Heart left ventricle (tissue), 16 donors: ENCODE measurements around the gene MYDGF. TPM values are rescaled to one million over a fixed set of nuclear protein-coding genes. Genes with fewer than 3 reads are reported as not detected.
A peak's percentile ranks its signal among the peaks of the same experiment; 100 is the strongest.

Experiments
- ATAC-seq, 4 donors: fragments of 200-7000 bp; cut with Tn5 transposase; one replicate each; pipeline ENCODE4 v1.9.1; 2020 to 2022; ENCODE audit warnings: moderate library complexity in 4 of 4, mild to moderate bottlenecking in 3 of 4, moderate number of reproducible peaks in 1 of 4
- DNase-seq, 5 donors: peaks; one replicate each; pipeline ENCODE4 v3.0.0-alpha.2; 2020
- H3K27ac ChIP-seq, 12 donors: fragments of 200-600 bp; sonication (generic) in 4 of 12; one replicate each; pipeline versions ENCODE4 v1.5.0 to v1.8.0; 2016 to 2022; ENCODE audit warnings: mild to moderate bottlenecking in 2 of 12
- H3K27me3 ChIP-seq, 9 donors: fragments of 200-600 bp; sonication (generic) in 2 of 9; one replicate each; pipeline versions ENCODE4 v1.5.1 to v1.8.0; 2016 to 2022; ENCODE audit warnings: mild to moderate bottlenecking in 3 of 9
- H3K36me3 ChIP-seq, 9 donors: fragments of 200-600 bp; sonication (generic) in 2 of 9; one replicate each; pipeline versions ENCODE4 v1.5.0 to v1.8.0; 2018 to 2022; ENCODE audit warnings: mild to moderate bottlenecking in 2 of 9
- H3K4me1 ChIP-seq, 12 donors: fragments of 200-600 bp; sonication (generic) in 4 of 12; one replicate each; pipeline versions ENCODE4 v1.5.0 to v1.8.0; 2016 to 2022; ENCODE audit warnings: mild to moderate bottlenecking in 3 of 12
- H3K4me3 ChIP-seq, 12 donors: fragments of 200-600 bp; sonication (generic) in 4 of 12; one replicate each; pipeline versions ENCODE4 v1.5.0 to v1.8.0; 2017 to 2022; ENCODE audit warnings: mild to moderate bottlenecking in 9 of 12, moderate library complexity in 4 of 12
- H3K9me3 ChIP-seq, 12 donors: fragments of 200-600 bp; sonication (generic) in 4 of 12; one replicate each; pipeline versions ENCODE4 v1.5.0 to v1.8.0; 2016 to 2022; ENCODE audit warnings: mild to moderate bottlenecking in 1 of 12
- CTCF ChIP-seq, 12 donors: fragments of 200-600 bp; sonication (generic) in 4 of 12; IDR thresholded peaks; one replicate each; pipeline versions ENCODE4 v1.5.0 to v1.8.0; 2018 to 2022; ENCODE audit warnings: antibody characterized with exemption in 12 of 12, mild to moderate bottlenecking in 5 of 12
- POLR2A ChIP-seq, 2 donors: fragments of 450-650 bp; IDR thresholded peaks; one replicate each; pipeline ENCODE4 v1.6.1; 2017; ENCODE audit warnings: antibody characterized with exemption in 2 of 2, mild to moderate bottlenecking in 2 of 2, moderate library complexity in 2 of 2
- WGBS, 4 donors: extraction: QIAGEN DNeasy Blood & Tissue Kit in 2 of 4; methylation state at CpG; one replicate each; pipeline versions ENCODE4 v1.1.5 to v1.1.7; 2013 to 2018; 5-methylcytosine and 5-hydroxymethylcytosine counted together
- intact Hi-C, 10 donors: fragments of 100-400 bp; cut with DNase I; formaldehyde crosslinking; loops; one replicate each; pipeline versions ENCODE4 v1.11.1 to v1.14.2; 2022
- polyA plus RNA-seq, 2 donors: library from polyadenylated mRNA; stranded (reverse); fragments of 200-250 nt; gene quantifications; one replicate each; pipeline ENCODE4 v1.2.3, GENCODE V29; 2013
- total RNA-seq, 9 donors: library from RNA; depleted of rRNA in 2 of 9; stranded (reverse); fragments of >200 nt in 2 of 9; fragmentation: NEBNext Ultra II Directional in 3 of 9; extraction: Animal tissue kit (Norgen Biotek cat#: 25700) in 3 of 9; gene quantifications; one replicate each; pipeline versions ENCODE4 v1.1.0 to v1.2.4, GENCODE V29; 2016 to 2023
- donor health status: ischemic (EF 13 %, LVEDD 7.1; RV severe dilation, severe dysfunction).
- donor health status: healthy with polysubstance abuse.
- donor health status: DM: no; HTN: yes; CAD: no.
- donor health status: DM: no; HTN: no; CAD: no.
- donor health status: ischemic (EF 25% LVEDD 6.9; RV normal size, moderate dysfunction).
- donor health status: ischemic (EF 25% LVEDD 5.7; RV mildly dilated, moderate dysfunction).
- donor health status: healthy.
- donor health status: DM: yes; HTN: yes; CAD: no.
- donor health status: ischemic (EF 35%, LVEDD 5.7; RV mildly dilated, moderate dysfunction).
- donor health status: nonischemic (EF 11% LVEDD 7.7; RV severe dilation, severe dysfunction).
- donor health status: DM: yes; HTN: yes; CAD: no.
- donor health status: PGD.
- donor health status: ischemic (EF 29% LVEDD 5.4; RV normal size, mild dysfunction).
- donor health status: nonischemic (EF 23%, LVEDD 6.1; RV moderate dilation, normal function).

Gene MYDGF
- total and polyA plus RNA-seq, 11 donors, result 19.1 to 201 (median 25.8) TPM

GRCh38 chr19:4676955-4677731, 7.0 kb upstream of the MYDGF start:
- WGBS, 4 donors, result 49 to 65% (median 62%) methylated on average over 10 to 17 of the region's 17 CpGs
- TF ChIP-seq CTCF (IDR thresholded peaks at IDR 0.05) (peak; percentile 19 to 69 (median 56)), POLR2A (IDR thresholded peaks at IDR 0.05) (no peak)
- ATAC-seq, result peak; percentile 49 to 71 (median 64)
- no peaks in the 10 kb centered on the region for H3K9me3 ChIP-seq
- peaks cover 0 to 10% (median 5%) of the 10 kb centered on the region in 12 donors for H3K4me1 ChIP-seq
- intact Hi-C loops, result no loop called here
- H3K36me3 ChIP-seq, result peaks cover 0 to 65% (median 48%) of the 10 kb centered on the region in 9 donors
- DNase-seq, result peak in 3 of 5 donors; percentile 52 to 69 (median 66)
- H3K4me3 ChIP-seq, result no peak overlapping the region
- no peaks in the 10 kb centered on the region for H3K27me3 ChIP-seq
- H3K27ac ChIP-seq, result peak overlapping the region in 9 of 12 donors; percentile 4 to 64 (median 43)

GRCh38 chr19:4675346-4675745, 5.2 kb upstream of the MYDGF start:
- no peak for ATAC-seq
- H3K4me1 ChIP-seq, result peaks cover 0 to 22% (median 8%) of the 10 kb centered on the region in 12 donors
- no peak overlapping the region for H3K4me3 ChIP-seq
- DNase-seq, result peak in 1 of 5 donors; percentile 23
- H3K27ac ChIP-seq, result no peak overlapping the region
- H3K36me3 ChIP-seq, result peaks cover 0 to 47% (median 35%) of the 10 kb centered on the region in 9 donors
- no peaks in the 10 kb centered on the region for H3K27me3 ChIP-seq
- intact Hi-C loops, result no loop called here
- WGBS, 4 donors, result 92 to 95% (median 93%) methylated on average over 11 to 16 of the region's 16 CpGs
- TF ChIP-seq POLR2A (IDR thresholded peaks at IDR 0.05), result no peak
- TF ChIP-seq CTCF (IDR thresholded peaks at IDR 0.05), result no peak
- no peaks in the 10 kb centered on the region for H3K9me3 ChIP-seq

GRCh38 chr19:4673726-4674125, 3.6 kb upstream of the MYDGF start:
- H3K27ac ChIP-seq, result no peak overlapping the region
- peaks cover 0 to 33% (median 17%) of the 10 kb centered on the region in 12 donors for H3K4me1 ChIP-seq
- no peak for ATAC-seq
- DNase-seq, result peak in 1 of 5 donors; percentile 14
- peaks cover 0 to 39% (median 24%) of the 10 kb centered on the region in 9 donors for H3K36me3 ChIP-seq
- no peaks in the 10 kb centered on the region for H3K27me3 ChIP-seq
- WGBS, 4 donors, result 91 to 95% (median 95%) methylated on average over 4 of the region's 4 CpGs
- no peaks in the 10 kb centered on the region for H3K9me3 ChIP-seq
- TF ChIP-seq CTCF (IDR thresholded peaks at IDR 0.05), result no peak
- TF ChIP-seq POLR2A (IDR thresholded peaks at IDR 0.05), result no peak
- intact Hi-C loops, result loop anchor here in 3 of 10 donors (5.0 kb wide), 2 partner anchors 34 to 49 kb away; partner anchors contain the start of gene DPP9 (in 1 of the 3)
- H3K4me3 ChIP-seq, result no peak overlapping the region

- no peak for ATAC-seq
- Histone ChIP-seq H3K4me3 (no peak overlapping the region), H3K9me3 (no peaks in the 10 kb centered on the region), H3K27me3 (no peaks in the 10 kb centered on the region), H3K27ac (no peak overlapping the region), H3K4me1 (peaks cover 0 to 38% (median 22%) of the 10 kb centered on the region in 12 donors), H3K36me3 (peaks cover 0 to 39% (median 23%) of the 10 kb centered on the region in 9 donors)
- intact Hi-C loops, result loop anchor here in 3 of 10 donors (5.0 kb wide), 2 partner anchors 34 to 49 kb away; partner anchors contain the start of gene DPP9 (in 1 of the 3)
- DNase-seq, result no peak
- TF ChIP-seq CTCF (IDR thresholded peaks at IDR 0.05) (no peak), POLR2A (IDR thresholded peaks at IDR 0.05) (no peak)
- 56 to 80% (median 69%) methylated on average over 4 of the region's 4 CpGs for WGBS, 4 donors
Observed at GRCh38 chr19:4673216-4673615, 3.1 kb upstream of the MYDGF start.
